A673 (cell line): ENCODE data around the gene CHST12. TPM values are rescaled to one million over a fixed set of nuclear protein-coding genes. Genes with fewer than 3 reads are reported as not detected.
A peak's percentile ranks its signal among the peaks of the same experiment; 100 is the strongest.

Experiments used
- BruUV-seq: library from RNA; stranded (reverse); fragments of 400-500 nt; replicated peaks from 2 replicates; lab custom pipeline; 2021; lab: Mats Ljungman, UMichigan
- CTCF ChIA-PET: fragments of 300-600 bp; sonication (Branson Sonifier 250); formaldehyde crosslinking; loops from one replicate; lab custom pipeline; 2022; ENCODE audit warnings: antibody characterized with exemption; lab: Charles Lee
- POLR2A ChIA-PET: fragments of 300-600 bp; sonication (Branson Sonifier 250); formaldehyde crosslinking; loops from one replicate; lab custom pipeline; 2022; ENCODE audit warnings: antibody characterized with exemption; ENCODE audit not compliant: low non-redundant PET; lab: Charles Lee
- DNase-seq: peaks from one replicate; pipeline ENCODE4 v3.0.0-alpha.2; 2015; ENCODE audit warnings: low spot score
- H3K27ac ChIP-seq: fragments of 200-600 bp; sonication (generic); 2 replicates; pipeline ENCODE4 v1.5.1; 2016; ENCODE audit warnings: mixed run types, low read depth, mild to moderate bottlenecking, mixed read lengths, antibody characterized with exemption, low read length; ENCODE audit not compliant: poor library complexity, severe bottlenecking
- H3K27me3 ChIP-seq: fragments of 200-600 bp; sonication (generic); replicated peaks from 2 replicates; pipeline ENCODE4 v1.6.1; 2017; ENCODE audit warnings: mixed run types, low read depth, mild to moderate bottlenecking, mixed read lengths, antibody characterized with exemption, low read length; ENCODE audit not compliant: insufficient read depth, poor library complexity
- H3K36me3 ChIP-seq: fragments of 200-600 bp; sonication (generic); 2 replicates; pipeline ENCODE4 v1.6.1; 2016; ENCODE audit warnings: mixed run types, mild to moderate bottlenecking, mixed read lengths, antibody characterized with exemption, low read length; ENCODE audit not compliant: insufficient read depth, poor library complexity, severe bottlenecking
- H3K4me1 ChIP-seq: fragments of 200-600 bp; sonication (generic); 2 replicates; pipeline ENCODE4 v1.6.1; 2017; ENCODE audit warnings: mixed run types, mild to moderate bottlenecking, mixed read lengths, antibody characterized with exemption, low read length; ENCODE audit not compliant: insufficient read depth, poor library complexity, severe bottlenecking
- H3K4me3 ChIP-seq: fragments of 200-600 bp; sonication (generic); 2 replicates; pipeline ENCODE4 v1.5.1; 2016; ENCODE audit warnings: low read depth, mixed run types, mild to moderate bottlenecking, mixed read lengths, low read length; ENCODE audit not compliant: poor library complexity, severe bottlenecking
- H3K9me3 ChIP-seq: fragments of 200-600 bp; sonication (generic); 2 replicates; pipeline ENCODE4 v1.6.1; 2016; ENCODE audit warnings: mixed run types, low read depth, mild to moderate bottlenecking, mixed read lengths, antibody characterized with exemption, low read length; ENCODE audit not compliant: poor library complexity, severe bottlenecking
- EZH2 ChIP-seq: fragments of 200-600 bp; sonication (generic); IDR thresholded peaks from 2 replicates; pipeline ENCODE4 v1.6.1; 2017; ENCODE audit warnings: borderline replicate concordance, low read depth, mild to moderate bottlenecking, mixed read lengths, antibody characterized with exemption, low read length; ENCODE audit not compliant: poor library complexity, severe bottlenecking
- intact Hi-C: fragments of 100-400 bp; cut with micrococcal nuclease; formaldehyde crosslinking; loops from one replicate; pipeline ENCODE4 v1.10.0; 2022; ENCODE audit not compliant: unreplicated experiment
- total RNA-seq: library from RNA; stranded (reverse); gene quantifications from 2 replicates; pipeline ENCODE4 v1.2.3, GENCODE V29; 2021
- TF ChIP-seq, protein P1 (sequence below): fragments of 300-800, 200-600 bp; sonication (generic); conservative IDR thresholded peaks from 2 replicates; pipeline ENCODE4 v1.5.1; 2017; ENCODE audit warnings: low read depth, mild to moderate bottlenecking, antibody characterized with exemption, low read length, moderate library complexity, mixed read lengths

The CHST12 gene
- total RNA-seq, 1 experiment from 2014 or later = 21.8 TPM

DNA sequence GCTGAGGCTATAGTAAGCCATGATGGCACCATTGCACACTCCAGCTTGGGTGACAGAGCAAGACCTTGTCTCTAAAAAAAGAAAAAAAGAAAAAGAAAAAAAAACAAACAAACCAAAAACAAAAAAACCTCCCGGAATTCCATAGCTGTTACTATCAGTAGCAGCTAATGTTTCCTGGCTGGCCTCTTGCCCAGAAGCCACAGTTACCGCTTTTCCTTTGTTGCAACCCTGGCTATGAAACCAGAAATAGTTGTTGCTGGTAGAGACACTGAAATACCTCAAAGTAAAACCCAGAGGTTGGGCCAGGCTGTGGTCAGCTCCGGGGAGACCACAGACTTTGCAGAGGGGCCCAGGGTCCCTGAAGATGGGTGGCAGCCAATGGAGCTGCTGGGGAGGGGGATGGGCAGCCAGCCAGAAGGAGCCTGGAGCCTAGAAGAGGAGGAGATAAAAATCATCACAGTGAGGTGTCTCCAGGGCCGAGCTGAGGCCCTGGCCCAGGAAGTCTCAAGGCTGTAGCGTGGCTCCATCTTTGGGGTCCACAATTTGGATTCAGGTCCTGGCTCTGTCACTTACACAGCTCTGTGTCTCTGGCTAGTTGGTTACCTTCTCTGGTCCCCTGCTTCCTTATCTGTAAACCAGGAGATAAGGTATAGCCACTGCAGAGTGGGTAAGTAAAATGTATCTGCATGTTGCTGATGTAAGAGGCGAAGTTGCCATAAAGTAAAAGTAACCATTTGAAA is 3.4 kb upstream of the CHST12 start:
- H3K9me3 ChIP-seq = no peaks in the 10 kb centered on the region
- POLR2A ChIA-PET = no interaction called here
- DNase-seq = peak; percentile 83
- H3K4me1 ChIP-seq = peaks cover 20% of the 10 kb centered on the region
- H3K27me3 ChIP-seq = no peaks in the 10 kb centered on the region
- CTCF ChIA-PET = no interaction called here
- TF ChIP-seq, protein P1, sequence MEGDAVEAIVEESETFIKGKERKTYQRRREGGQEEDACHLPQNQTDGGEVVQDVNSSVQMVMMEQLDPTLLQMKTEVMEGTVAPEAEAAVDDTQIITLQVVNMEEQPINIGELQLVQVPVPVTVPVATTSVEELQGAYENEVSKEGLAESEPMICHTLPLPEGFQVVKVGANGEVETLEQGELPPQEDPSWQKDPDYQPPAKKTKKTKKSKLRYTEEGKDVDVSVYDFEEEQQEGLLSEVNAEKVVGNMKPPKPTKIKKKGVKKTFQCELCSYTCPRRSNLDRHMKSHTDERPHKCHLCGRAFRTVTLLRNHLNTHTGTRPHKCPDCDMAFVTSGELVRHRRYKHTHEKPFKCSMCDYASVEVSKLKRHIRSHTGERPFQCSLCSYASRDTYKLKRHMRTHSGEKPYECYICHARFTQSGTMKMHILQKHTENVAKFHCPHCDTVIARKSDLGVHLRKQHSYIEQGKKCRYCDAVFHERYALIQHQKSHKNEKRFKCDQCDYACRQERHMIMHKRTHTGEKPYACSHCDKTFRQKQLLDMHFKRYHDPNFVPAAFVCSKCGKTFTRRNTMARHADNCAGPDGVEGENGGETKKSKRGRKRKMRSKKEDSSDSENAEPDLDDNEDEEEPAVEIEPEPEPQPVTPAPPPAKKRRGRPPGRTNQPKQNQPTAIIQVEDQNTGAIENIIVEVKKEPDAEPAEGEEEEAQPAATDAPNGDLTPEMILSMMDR = no peak
- TF ChIP-seq EZH2 = no peak
- no peaks in the 10 kb centered on the region for H3K36me3 ChIP-seq
- intact Hi-C loops = no loop called here
- no TSS peak for BruUV-seq
- no peak overlapping the region for H3K4me3 ChIP-seq
- peak overlapping the region; percentile 82 for H3K27ac ChIP-seq

DNA sequence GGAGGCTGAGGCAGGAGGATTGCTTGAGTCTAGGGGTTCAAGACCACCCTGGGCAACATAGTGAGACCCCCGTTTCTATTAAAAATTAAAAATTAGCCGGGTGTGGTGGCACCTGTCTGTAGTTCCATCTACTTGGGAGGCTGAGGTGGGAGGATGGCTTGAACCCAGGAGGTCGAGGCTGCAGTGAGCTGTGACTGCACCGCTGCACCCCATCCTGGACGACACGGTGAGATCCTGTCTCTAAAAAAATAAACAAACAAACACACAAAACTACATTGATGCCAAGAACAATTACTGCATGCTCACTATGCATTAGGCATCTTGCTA is 761 bp upstream of the CHST12 start:
- H3K9me3 ChIP-seq = no peaks in the 10 kb centered on the region
- POLR2A ChIA-PET = interaction anchor here (0.7 kb wide), 1 partner anchor 181 kb away, joined by 8 read pairs; no protein-coding TSS in a partner anchor
- TSS peak; percentile 92 for BruUV-seq
- intact Hi-C loops = no loop called here
- H3K27me3 ChIP-seq = no peaks in the 10 kb centered on the region
- peak overlapping the region; percentile 46 for H3K27ac ChIP-seq
- H3K4me1 ChIP-seq = peaks cover 20% of the 10 kb centered on the region
- H3K4me3 ChIP-seq = peak overlapping the region; percentile 95
- no peak for DNase-seq
- no peak for TF ChIP-seq EZH2
- TF ChIP-seq, protein P1 = no peak
- no peaks in the 10 kb centered on the region for H3K36me3 ChIP-seq
- CTCF ChIA-PET = interaction anchor here (0.6 kb wide), 1 partner anchor 503 kb away, joined by 4 read pairs; no protein-coding TSS in a partner anchor

DNA sequence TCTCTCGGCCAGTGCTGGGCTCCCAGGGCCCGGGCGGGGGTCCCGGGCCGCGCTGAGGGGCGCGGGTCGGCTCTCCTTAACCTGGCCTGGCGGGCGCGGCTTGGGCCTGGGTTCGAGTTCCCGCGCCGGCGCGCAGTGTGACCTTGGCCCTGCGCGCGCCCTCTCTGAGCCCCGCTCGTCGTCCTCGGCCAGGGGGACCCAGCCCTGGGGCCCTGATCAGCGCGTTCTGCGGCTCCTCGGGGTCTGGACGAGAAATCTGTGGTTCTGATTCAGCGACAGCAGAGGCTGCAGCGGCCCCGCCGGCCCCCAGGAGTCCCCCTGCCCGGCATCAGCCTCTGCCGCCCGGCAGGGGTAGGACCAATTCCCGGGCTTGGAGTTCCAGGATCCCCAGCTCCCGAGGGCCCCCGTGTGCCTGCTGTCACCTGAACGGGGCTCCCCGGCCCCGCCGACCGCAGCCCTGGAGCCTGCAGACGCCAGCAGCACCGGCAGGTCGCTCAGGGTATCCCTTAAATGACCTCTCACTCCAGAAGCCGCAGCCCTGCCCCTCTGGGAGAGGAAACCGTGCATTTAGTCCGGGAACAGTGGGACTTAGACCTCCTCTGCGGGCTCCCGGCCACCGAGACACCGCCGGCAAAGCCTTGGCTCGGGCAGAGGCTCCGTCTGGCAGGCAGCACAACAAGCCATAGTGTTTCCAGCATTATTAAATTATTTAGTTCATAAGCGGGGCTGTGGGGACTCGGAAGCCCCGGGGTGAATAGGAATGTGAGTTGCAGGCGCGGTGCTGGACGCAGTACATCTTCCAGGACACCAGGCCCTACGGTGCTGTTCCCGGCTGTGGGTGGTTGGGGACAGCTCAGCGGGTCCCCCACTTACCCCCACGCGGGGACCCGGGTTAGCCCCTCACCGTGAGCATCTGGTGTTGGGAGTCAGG is 572 bp downstream of the CHST12 start:
- Histone ChIP-seq H3K36me3 (no peaks in the 10 kb centered on the region), H3K27me3 (no peaks in the 10 kb centered on the region), H3K9me3 (no peaks in the 10 kb centered on the region), H3K27ac (peak overlapping the region; percentile 76), H3K4me3 (peak overlapping the region; percentile 95), H3K4me1 (peaks cover 20% of the 10 kb centered on the region)
- no peak for TF ChIP-seq EZH2
- TF ChIP-seq, protein P1 = no peak
- peak; percentile 41 for DNase-seq
- POLR2A ChIA-PET = no interaction called here
- no TSS peak for BruUV-seq
- CTCF ChIA-PET = no interaction called here
- intact Hi-C loops = no loop called here
